NCI-H774 (cell line): ENCODE results near the gene ACP1.

Source experiments
- DNase-seq: peaks from one replicate; lab custom pipeline; 2025; lab: John Stamatoyannopoulos, UW

The ACP1 gene

DNA sequence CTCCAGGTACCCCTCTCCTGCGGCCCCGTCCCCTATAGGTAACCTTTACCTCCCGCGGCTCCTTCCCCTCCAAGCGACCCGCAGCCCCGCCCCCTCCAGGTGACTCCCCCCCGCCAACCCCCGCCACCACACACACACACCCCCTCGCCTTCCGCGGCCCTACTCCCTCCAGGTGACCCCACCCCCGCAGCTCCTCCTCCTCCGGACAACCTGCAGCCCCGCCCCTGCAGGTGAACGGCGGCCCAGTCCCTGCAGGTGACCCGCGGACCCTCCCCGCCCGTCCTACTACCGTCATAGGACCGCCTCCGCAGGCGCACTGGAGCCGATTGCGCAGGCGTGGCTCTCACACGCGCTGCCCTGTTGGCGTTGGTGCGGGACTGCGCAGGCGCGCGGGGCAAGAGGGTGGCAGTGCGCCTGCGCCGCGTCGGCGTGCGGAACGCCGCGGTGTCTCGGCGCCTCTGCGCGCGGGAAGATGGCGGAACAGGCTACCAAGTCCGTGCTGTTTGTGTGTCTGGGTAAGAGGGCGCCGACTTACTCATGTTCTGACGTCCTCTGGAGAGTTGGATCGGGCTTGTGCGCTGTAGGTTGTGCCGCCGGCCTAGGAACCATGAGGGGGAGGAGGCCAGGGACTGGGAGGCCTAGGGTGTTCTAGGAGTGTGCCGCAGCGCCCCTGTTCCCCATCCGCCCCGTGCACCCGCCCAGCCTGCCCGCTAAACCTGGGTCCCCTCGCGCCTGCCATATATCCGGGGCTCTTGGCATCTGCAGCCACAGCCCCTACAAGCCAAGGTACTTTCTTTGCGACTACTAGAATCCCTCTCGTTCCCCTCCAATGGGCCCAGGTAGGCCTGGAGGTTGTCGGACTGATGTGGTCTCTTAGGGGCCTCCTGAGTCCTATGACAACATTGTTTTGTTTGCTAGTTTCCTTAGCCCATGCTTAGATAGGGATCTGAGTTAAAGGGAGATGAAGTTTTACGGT, at the start of gene ACP1:
TSS of gene ACP1 (plus strand) at position 455 of the 976 bp plus-strand sequence. CDS start at position 473, 18 bp downstream.
- DNase-seq = peak; percentile 99

DNA sequence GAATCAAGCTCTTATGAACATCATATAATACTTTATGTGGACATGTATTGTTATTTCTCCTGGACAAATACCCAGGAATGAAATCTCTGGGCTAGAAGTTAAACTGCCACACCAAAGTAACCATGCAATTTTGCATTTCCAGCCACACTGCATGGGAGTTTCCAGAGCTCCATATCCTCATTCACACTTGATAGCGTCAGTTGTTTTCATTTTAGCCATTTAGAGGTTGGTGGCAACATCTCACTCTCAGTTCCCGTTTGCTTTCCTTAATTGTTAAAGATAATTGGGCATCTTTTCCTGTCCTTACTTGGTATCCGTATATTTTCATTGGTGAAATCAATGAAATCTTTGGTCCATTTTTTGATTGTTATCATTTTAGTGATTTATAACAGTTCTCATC, 48.7 kb upstream of the ACP1 start:
- no peak for DNase-seq

DNA sequence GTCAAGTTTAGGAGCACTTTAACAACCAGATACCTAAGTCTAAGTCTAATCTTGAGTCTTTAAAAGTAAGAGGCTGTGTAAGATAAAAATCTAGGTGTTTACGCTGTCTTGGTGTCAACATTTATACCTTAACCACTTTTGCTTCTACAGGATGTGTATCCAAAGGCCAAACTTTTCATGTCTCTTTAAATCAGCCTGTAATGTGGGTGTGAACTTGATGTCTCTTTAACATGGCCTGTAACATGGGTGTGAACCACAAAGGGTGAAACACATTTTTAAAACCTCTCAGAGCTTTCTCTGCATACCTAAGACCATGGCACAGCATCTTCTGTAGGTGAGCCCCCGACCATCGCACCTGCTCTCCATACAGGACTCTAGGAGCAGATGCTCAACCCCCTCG, 41.3 kb upstream of the ACP1 start:
- DNase-seq = no peak

DNA sequence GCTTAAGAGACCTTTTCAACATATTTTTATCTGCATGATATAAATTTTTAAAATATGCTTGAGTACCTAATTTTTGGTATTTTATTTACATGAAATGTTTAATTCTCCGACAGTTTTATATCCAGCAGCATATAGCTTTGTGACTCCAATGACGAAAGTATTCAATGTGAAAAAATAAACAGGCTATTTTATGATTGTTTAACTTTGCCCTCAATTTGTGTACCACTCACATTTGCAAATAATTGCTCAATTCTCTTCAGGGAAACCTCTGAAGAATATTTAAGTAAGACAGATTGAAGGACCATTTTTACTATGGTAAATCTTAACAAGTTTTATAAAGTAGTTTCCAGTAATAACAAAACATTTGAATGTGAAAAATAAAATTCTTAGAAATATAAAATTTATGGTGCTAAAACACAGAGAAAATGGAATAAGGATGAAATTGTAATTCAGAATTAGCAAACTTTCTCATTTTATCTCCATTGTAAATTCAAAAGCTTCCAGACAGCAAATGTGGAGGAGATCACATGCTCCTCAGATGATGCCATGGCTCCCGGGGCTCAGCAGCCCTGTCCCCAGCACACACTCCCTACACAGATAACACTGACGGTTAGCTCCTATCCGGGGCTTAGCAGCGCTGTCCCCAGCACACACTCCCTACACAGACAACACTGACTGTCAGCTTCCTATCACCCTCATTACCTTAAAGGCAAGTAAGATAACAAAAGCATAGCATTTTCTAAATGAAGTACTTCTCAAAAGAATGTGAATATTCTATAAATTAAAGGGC, 40.6 kb upstream of the ACP1 start:
- DNase-seq = no peak

DNA sequence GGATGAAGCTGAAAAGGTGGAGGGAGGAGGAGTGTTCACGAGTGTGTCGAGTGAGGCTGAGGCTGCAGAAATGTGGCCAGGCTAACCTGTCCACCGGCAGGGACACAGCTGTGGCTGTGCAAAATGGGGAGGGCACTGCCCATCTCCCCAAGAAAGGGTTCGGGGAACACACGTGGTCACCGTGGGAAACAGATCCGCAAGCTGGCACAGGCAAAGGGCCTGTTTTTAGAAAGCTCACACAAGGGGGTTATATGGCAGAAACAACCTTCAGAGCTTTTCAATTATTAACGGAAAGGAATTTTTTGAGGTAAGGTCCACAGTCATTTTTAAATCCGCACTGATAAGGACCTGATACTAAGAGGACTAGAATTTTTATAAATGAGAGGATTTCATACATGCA, 36.6 kb upstream of the ACP1 start:
- DNase-seq = no peak

DNA sequence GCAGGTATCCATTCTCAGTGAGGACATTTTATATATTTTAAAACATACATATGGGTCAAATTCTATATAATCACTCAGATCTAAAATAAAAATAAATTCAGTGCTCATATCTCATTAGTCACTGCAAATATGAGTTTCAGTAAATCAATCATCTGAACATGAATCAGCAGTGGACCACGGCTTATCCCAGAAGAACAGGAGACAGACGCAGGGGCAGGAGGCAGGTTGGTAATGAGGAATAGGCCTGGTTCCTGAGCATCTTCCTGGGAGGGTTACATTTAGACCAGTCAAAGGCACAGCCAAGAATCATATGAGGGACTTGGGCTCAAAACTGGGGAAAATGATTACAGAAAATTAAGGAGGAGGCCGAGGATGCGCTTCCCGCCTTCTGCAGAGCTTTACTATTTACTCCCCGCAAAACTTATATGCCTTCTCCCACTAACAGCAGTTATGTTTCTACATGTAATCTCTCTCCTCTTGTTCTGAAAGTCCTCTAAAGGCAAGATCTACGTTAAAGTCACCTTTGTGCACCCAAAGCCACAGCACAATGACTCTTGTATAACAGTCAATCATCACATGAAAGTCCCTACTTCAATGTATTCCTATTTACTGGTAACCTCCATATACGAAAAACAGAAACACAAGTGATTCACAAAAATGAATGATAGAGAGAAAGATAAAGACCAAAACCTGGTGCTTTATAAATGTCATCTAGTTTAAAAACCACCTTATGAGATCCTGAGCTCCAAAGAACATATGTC, 36.0 kb upstream of the ACP1 start:
- no peak for DNase-seq

DNA sequence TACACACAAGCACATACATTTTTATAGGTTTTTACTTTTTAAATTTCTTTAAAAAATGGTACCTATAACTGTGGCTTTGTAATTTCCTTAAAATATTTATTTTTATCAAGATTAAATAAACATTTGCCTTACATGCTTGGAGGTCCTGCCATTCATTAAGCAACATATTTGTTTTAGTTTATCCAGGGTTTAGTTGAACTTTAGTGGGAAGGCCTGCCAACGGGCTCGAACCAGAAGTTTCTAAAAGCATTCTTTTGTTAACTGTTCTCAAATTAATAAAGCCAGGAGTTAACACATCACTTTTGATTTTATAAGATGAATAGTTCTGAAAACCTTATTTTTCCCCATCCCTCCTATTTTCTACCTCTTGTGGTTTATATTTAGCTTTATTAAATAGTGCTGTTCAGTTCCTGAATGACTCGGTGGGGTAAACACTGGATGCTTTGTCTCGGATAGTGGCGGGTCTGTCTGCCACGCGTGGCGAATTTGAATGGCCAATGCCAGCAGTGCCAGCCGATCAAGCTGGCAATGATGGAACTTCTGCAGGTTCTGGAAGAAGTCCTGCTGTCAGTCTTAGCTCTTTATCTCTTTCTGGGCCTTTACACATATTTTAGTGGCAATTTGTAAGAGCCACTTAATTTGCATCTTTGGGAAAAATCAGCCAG, 33.1 kb upstream of the ACP1 start:
- no peak for DNase-seq

DNA sequence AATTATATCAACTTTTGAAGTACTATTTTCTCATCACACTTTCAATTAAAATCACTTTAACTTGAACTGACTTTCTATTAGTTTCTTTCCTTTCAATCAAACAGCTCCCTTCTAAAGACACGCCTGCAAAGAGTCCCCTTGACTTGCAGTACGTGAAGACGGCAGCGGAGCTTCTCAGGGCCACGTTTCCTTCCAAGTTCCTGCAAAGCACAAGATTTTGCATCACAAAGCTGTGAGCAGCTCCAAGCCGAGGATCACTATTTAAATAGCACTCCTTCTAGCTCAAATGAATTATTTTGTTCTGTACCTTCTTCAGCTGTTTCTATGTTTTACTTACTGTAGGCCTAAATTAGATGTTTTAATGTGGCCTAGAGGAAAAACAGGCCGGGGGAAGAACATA, 31.7 kb upstream of the ACP1 start:
- DNase-seq = no peak

DNA sequence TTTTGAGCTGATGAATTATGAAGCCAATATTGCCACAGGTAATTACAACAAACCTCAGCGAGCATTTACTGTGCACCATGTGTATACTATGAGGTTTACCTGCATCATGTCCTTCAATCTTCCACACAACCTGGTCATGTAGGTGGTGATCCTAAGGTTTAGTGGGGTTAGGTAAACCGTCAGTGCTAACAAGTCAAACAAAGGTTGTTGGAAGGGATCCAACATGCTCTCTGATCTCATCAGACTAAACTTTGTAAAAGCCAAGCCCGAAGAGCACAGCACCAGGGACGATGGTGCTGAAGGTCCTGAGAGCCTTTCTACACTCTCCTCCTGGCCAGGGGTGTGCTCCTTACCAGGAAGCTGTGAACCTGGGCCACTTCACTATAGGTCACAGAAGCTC, 30.3 kb upstream of the ACP1 start:
- DNase-seq = no peak

DNA sequence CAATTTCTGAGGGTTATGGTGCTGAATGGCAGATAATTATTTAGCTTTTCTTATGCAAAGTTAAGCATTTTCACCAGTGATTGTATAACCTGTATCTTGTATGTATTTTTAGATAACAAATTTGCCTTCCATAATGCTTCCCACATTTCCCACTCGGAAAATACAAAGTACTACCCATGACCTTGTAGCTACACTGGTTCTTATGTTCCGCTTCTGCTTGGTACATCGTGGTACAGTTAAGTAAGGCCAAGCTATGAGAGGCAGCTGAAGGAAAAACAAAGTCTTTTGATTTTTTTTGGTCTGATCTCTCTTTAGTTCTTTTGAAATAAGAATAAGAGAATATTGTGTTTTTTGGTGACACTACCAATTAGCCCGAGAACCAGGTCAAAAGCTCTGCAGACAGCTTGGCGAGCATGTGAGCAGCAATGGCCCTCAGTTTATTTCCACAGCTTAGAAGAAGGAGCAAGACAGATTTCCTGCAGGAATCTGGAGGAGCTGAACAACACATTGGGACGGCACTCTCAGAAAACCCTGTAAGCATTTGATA, 27.7 kb upstream of the ACP1 start:
- no peak for DNase-seq

DNA sequence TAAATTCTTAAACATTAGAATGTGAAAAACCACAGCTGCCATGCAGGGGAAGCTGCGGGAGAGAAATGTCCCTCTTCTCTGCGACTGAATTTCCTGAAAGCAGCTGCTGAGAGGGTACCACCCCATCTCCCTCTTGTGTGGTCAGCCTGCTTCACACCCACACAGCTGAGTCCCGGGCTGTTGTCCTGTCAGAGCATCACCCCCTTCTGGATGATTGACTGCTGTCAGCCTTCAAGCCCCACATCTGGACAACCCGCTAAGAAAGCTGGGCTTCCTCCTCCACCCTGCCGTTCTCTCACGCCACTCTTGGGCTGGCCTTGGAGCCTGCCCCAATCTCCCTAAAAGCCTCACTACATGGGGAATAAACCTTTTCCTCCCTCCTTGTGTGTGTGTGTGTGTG, 26.9 kb upstream of the ACP1 start:
- no peak for DNase-seq

DNA sequence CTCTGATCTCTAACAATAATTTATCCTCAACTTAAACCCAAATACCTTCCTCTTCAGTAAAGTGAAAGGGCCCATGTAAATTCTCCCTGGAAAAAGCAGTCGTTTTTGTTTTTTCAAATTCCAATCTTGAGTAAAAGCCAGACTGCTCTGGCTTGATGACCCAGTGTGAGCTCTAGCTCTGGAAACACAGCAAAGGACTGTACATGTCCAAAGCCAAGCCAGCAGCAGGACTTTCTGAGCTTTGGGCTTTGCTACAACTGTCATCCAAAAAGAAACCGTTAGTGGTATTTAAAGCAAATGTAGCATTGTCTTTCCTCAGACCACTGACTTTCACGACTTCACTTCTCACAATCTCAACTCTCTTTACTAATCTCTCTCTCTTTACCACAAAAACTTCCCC, 26.3 kb upstream of the ACP1 start:
- DNase-seq = no peak

DNA sequence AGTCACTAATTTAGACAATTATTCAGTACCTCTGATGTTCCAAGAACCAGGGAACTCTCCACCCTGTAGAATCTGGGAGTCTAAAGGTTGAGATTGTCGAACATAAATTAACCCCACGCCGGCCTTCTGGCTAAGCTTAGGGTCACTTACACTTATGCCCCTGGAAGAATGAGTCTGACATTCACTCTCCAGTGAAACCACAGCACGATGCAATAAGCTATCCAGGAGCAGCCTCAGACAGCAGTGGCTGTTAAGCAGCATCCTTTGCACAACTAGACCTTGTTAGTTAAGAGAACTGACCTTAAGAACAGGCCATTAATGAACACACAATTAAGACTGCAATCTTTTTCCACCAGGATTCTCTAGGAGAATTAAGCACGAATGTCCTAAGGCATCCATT, 25.9 kb upstream of the ACP1 start:
- no peak for DNase-seq

DNA sequence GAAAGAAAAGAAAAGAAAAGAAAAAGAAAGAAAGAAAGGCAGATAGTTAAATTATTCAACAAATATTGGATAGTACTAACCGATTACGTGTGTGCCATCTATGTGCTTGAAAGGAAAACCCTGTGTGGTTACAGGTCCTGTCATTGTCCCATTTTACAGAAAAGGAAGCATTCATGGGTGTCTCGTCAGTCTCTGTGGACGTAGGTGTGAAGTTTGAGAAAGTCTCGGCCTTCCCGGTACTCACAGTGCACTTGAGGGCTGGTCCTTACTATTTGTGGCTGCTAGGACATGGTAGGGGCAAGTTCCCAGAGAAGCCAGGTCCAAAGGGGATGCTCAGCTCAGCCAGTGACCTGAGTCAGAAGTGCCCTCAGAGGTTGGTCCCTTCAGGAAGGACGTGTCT, 20.2 kb upstream of the ACP1 start:
- DNase-seq = no peak

DNA sequence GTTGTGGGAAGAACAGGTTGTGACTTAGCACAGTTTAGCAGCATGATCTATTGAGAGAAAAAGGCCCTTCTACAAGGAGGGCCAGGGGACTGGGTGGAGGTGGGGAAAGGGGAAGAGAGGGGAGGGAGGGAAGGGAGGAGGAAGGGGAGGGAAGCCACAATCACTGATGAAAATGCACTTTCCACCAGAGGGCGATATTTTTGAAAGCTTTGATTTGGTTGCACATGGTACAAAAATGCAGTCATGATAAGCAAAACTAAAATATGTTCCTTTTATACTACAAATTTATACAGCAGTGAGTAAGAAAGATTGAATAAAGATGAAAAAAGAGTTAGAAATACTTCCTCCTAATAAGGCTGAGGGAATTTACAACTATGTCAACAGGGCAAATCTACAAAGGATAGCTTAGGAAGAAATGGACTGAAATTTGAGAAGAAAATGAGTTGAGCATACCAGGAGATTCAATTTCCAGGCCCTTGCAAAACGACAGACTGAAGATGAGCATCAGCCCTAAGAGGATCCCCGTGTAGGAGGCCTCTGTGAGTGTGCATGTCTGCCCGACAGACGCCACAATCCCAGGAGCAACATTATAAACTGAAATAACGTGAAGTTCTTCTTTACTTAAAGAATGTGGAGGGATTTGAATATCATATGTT, 18.1 kb upstream of the ACP1 start:
- DNase-seq = peak; percentile 2

DNA sequence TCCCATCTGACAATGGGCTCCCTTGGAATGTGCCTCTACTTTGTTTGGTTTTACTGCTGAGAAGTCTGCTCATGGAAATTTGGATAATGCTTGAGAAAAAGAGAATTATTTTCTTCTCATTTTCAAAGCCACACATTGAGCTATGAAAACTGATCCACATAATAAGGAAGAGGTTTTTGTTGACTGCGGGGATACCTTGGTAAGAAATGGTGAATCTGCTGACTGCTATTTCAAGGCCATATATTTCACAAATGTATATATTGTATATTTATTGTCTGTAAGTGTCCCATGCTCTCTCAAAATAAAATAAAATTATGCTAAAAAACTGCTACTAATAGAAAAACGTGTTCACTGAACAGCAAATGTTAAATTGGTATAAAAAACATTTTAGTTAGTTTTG, 16.0 kb upstream of the ACP1 start:
- DNase-seq = no peak

DNA sequence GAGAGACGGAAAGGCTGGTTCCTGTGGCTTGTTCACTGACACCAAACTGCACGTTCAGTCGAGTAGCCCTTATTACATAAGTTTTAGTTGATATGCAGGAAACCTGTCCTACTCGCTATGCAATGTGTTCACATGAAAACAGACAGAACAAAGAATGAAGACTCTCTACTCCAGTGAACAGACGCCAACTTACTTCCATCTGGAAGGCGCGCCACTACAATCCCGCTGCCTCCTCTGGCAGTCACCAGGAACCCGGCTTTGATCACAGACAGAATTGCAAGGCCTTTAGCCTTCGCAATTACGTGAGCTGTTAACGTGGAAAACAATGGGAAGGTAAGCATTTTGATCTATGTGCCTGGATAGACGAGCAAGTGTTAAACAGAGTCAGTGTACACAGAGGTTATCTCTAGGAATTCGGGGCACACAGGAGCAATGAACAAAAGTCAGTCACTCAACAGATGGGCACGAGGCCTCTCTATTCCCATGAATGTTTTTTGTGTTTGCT, 15.2 kb upstream of the ACP1 start:
- no peak for DNase-seq

DNA sequence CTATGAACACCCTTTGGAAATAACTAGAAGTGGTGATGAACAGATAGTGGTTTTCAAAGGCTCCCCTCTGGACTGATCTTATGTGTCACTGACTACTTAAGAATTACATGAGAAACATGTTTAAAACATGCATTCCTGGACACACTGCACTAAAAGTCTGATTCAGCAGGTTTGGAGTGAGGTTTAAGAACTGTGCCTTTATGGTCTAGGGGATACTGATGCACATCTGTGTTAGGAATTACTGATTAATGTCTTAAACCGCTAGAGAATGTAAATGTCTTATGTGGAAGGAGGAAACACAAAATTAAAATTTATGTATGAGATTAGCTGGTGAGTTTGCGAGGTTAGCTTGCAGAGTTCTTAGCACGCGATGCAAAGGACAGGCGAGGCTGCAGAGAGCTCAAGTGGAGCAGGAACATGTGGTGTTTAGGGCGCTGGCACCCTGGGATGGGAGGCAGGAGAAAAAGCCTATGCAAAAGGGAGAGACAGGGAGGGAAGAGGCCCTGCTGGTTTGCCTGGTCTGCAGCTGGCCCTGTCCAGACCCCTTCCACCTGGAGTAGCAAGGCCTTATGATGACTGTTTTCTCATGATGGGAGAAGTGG, 12.6 kb upstream of the ACP1 start:
- no peak for DNase-seq

DNA sequence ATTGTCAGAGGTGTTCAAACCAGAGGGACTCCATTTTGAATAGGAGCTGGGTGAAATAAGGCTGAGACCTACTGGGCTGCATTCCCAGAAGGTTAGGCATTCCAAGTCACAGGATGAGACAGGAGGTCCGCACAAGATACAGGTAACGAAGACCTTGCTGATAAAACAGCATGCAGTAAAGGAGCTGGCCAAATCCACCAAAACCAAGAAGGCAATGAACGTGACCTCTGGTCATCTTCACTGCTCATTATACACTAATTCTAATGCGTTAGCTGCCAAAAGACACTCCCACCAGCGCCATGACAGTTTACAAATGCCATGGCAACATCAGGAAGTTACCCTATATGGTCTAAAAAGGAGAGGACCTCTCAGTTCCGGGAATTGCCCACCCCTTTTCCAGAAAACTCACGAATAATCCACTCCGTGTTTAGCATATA, 11.5 kb upstream of the ACP1 start:
- no peak for DNase-seq

DNA sequence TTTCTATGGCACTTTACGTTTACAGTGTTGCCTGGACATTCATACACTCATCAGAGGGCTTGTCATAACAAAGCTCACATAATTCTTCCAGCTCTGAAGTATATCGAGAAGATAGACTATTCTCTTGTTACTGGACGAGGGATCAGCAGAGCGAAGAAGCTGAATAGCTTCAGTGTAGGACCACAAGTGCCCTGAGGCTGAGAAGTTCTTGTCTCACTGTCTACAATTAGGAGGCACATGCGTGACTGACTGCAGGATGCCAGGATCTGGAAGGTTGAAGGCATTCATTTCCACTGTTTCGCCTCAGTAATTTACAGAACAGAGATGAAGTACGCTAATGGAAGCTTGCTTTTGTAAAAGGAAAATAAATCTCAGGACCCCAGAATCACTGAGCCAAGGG, 10.5 kb upstream of the ACP1 start:
- no peak for DNase-seq
